Endometrial microvascular endothelial cells (primary cell): ENCODE measurements around the gene CCDC170. TPM values are rescaled to one million over a fixed set of nuclear protein-coding genes. Genes with fewer than 3 reads are reported as not detected.

Source experiments
- in situ Hi-C: cut with HindIII; loops from 2 replicates; pipeline ENCODE4 v1.10.0; 2017; ENCODE audit warnings: low sequenced_read_pairs, low pct_unique_long_range_greater_than_20kb; ENCODE audit errors: inconsistent ontology term
- total RNA-seq: library from RNA; depleted of rRNA; stranded (reverse); fragments of >200 nt; gene quantifications from one replicate; pipeline ENCODE4 v1.2.3, GENCODE V29; 2015; ENCODE audit errors: inconsistent ontology term

CCDC170 gene
- total RNA-seq, 1 donor from 2014 or later: not detected

DNA sequence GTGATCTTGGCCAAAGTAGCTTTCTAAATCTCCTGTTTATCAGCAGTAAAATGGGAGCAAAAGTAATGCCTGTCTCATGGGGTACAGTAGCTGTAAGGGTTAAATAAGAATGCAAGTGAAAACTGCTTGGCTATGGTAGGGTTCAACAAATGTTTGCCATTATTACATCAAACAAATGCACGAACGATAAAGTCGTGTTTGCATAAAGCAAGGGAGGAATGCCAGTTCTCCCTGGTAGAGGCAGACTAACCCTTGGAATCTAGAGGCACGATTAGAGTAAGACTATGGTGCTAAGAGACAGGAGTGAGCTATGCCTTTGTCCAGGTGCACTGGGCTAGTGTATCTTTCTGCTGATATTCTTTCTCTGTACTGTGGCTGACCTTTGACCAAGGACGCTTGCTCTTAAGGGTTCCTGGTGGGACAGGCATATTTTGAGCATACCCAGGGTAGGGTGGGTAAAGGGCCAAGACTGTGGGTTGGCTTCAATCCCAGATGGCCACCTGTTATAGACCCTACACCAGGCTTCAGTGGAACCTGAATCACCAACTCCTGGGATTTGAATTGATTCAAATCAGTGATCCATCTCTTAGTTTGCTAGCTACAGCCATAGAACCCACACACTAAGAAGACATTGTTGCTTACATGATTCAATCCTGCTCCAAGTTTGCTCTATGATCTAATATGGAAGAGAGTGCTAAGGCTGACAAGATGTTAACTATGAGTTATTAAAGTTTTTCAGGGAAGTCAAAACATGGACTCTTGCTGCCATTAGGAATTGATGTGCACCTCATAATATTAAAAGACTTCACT is 139.9 kb downstream of the CCDC170 start:
- in situ Hi-C loops: no loop called here

- in situ Hi-C loops: no loop called here
Measured at GRCh38 chr6:151634336-151634720, 140.5 kb downstream of the CCDC170 start.

GRCh38 chr6:151635741-151636140 is 141.9 kb downstream of the CCDC170 start:
- in situ Hi-C loops: no loop called here

- in situ Hi-C loops: no loop called here
Measured at GRCh38 chr6:151637814-151638213, 144.0 kb downstream of the CCDC170 start.

DNA sequence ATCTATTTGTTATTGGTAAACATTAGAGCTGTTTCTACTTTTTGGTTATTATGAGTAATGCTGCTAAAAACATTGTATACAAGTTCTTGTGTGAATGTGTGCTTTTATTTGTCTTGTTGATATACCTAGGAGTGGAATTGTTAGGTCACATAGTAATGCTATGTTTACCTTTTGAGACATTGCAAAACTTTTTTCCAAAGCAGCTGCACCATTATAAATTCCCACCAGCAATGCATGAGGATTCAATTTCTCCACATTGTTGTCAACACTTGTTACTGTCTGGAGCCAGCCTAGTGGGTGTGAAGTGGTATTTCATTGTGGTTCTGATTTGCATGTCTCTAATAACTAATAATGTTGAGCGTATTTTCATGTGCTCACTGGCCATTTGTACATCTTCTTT is 145.9 kb downstream of the CCDC170 start:
- in situ Hi-C loops: no loop called here

GRCh38 chr6:151641028-151641427 is 147.2 kb downstream of the CCDC170 start:
- in situ Hi-C loops: no loop called here

DNA sequence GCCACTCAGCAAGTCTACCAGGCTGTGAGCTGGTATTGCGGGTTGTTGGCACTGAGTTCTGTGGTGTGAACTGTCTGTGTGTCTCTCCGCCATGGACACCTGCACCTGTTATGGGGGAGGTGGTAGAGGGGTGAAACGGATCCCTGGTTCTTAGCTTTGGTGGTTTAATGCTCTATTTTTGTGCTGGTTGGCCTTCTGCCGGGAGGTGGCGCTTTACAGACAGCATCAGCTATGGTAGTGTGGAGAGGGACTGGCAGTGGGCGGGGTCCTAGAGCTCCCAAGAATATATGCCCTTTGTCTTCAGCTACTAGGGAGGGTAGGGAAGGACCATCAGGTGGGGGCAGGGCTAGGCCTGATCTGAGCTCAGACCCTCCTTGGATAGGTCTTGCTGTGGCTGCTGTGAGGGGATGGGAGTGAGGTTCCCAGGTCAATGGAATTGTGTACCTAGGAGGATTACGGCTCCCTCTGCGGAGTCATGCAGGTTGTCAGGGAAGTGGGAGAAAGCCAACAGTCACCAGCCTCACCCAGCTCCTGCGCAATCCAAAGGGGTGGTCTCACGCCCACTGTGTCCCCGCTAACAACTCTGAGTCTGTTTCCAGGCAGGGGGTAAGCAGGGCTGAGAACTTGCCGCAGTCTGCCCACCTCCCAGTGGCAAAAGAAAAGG is 154.3 kb downstream of the CCDC170 start:
- in situ Hi-C loops: no loop called here

GRCh38 chr6:151649835-151650234 is 156.0 kb downstream of the CCDC170 start:
- in situ Hi-C loops: no loop called here

GRCh38 chr6:151651639-151652038 is 157.8 kb downstream of the CCDC170 start:
- in situ Hi-C loops: no loop called here

- in situ Hi-C loops: no loop called here
Measured at GRCh38 chr6:151652325-151652724, 158.5 kb downstream of the CCDC170 start.

- in situ Hi-C loops: no loop called here
Measured at GRCh38 chr6:151655099-151655498, 161.3 kb downstream of the CCDC170 start.

DNA sequence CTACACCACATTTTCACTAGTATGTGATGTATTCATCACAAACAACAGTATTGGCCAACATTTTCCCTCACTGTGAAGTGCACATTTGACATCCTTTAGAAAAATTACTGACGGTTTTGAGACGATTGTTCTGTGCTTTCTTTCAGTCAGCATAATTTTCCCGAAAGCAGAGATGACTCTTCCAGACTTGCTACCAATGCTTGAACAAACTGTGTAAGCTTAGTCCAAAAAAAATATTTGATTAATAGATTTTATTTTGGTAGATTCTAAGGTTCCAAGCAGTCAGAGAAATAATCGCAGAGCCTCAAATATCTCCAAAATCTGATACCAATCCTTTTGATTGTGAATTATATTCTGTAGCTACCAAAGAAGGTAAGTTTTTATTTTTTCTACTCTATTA is 162.6 kb downstream of the CCDC170 start:
- in situ Hi-C loops: no loop called here

DNA sequence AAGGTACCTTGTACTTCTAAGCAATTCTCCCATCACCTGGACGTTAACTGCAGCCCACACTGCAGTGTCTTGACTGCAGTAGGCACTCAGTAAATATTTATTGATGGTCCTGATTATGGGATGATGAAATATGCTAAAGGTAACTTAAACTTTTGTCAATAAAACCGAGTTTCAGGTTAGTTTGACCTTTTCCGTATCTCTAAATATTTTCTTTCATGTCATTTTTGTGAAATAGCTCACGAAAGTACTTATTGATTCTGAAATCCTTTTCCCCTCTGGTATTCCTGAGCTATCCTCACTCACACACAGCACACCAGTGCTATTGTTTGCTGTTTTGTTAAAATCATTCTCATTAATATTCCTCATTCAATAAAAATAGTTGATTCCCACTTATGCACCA is 164.3 kb downstream of the CCDC170 start:
- in situ Hi-C loops: no loop called here

- in situ Hi-C loops: no loop called here
Measured at GRCh38 chr6:151659212-151659611, 165.4 kb downstream of the CCDC170 start.

DNA sequence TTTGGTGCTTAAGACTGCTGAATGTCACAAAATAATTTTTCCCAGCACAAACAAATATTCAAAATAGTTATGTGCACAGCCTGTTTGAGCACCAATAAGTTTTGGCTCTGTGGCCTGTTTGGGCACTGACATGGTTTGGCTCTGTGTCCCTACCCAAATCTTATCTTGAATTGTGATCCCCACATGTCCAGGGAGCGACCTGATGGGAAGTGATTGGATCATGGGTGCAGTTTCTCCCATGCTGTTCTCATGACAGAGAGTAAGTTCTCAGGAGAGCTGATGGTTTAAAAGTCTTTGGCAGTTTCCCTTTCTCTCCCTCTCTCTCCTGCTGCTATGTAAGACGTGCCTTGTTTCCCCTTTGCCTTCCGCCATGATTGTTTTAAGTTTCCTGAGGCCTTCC is 167.7 kb downstream of the CCDC170 start:
- in situ Hi-C loops: no loop called here

- in situ Hi-C loops: no loop called here
Measured at GRCh38 chr6:151661928-151662327, 168.1 kb downstream of the CCDC170 start.

DNA sequence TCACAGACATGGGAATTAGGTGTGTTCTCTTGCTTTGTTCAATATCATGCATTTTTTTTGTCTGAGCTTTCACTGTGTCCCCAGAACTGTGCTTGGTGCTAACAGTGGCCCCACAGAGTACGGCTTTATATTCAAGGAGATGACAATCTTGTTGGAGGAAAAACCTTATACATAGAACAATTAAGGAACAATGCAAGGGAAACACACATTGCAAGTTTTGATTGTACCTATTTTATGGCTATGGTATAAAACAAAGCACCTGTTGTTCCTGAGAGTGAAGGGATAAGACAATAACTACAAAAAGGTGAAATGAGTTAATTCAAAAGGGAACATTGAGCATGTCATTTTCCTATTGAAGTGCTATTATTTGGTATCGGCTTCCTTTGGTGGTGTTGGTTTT is 169.7 kb downstream of the CCDC170 start:
- in situ Hi-C loops: no loop called here

DNA sequence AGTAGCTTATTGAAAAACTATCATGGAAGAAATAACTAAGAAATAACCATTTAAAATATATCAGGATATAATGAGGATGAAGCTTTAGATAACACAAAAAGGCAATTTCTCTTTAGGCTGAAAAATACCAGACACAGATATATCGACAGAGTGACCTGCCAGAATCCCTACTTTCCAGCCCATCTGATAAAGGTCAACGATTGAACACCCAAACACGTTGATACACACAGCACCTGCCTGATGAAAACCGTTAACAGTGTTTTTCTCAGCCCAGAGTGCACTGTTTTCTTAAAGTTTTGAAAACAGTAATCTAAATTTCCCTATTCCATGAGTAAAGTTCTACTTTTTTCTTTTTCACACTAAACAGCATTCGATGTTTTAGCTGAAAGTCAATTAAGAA is 170.6 kb downstream of the CCDC170 start:
- in situ Hi-C loops: no loop called here

- in situ Hi-C loops: no loop called here
Measured at GRCh38 chr6:151665329-151665728, 171.5 kb downstream of the CCDC170 start.

DNA sequence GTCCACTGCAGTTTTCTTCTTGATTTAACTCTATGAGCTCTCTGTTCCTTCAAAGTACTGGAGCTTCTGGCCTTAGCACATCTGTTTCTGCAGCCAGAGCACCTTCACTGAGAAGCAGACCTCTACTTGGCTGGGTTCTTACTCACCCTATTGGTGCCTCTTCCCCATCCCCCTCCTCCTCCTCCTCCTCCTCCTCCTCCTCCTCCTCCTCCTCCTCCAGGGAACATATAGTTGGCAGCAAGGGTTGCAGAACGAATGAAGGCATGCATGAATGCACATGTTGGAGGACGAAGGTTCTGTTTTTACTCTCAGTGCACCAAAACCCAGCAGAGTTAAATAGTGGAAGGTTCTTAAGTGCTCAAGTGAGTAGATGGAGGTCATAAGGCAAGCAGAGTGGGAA is 172.7 kb downstream of the CCDC170 start:
- in situ Hi-C loops: no loop called here

GRCh38 chr6:151669208-151669560 is 175.4 kb downstream of the CCDC170 start:
- in situ Hi-C loops: no loop called here
